H9 (cell line): Measurements from ENCODE around the gene AKT3. TPM values are rescaled to one million over a fixed set of nuclear protein-coding genes. Genes with fewer than 3 reads are reported as not detected.
A peak's percentile ranks its signal among the peaks of the same experiment; 100 is the strongest.

Experiments
- DNase-seq: peaks from one replicate; pipeline ENCODE4 v3.0.0-alpha.2; 2017
- H2AFZ ChIP-seq: one replicate; pipeline ENCODE4 v1.6.1; 2013; ENCODE audit warnings: mild to moderate bottlenecking, low read length, control low read depth, moderate library complexity
- H2AK5ac ChIP-seq: 2 replicates; pipeline ENCODE4 v1.6.1; 2013; ENCODE audit warnings: low read length, control low read depth, mixed read lengths; ENCODE audit not compliant: insufficient read length
- H2BK120ac ChIP-seq: one replicate; pipeline ENCODE4 v1.6.1; 2013; ENCODE audit warnings: low read depth, mild to moderate bottlenecking, low read length, control low read depth, inconsistent platforms; ENCODE audit not compliant: poor library complexity, severe bottlenecking
- H2BK12ac ChIP-seq: 2 replicates; pipeline ENCODE4 v1.6.1; 2013; ENCODE audit warnings: low read length, control low read depth, mixed read lengths, low read depth; ENCODE audit not compliant: insufficient read length
- H2BK15ac ChIP-seq: 2 replicates; pipeline ENCODE4 v1.6.1; 2013; ENCODE audit warnings: low read depth, low read length, control low read depth
- H2BK20ac ChIP-seq: one replicate; pipeline ENCODE4 v1.6.1; 2013; ENCODE audit warnings: low read depth, mild to moderate bottlenecking, low read length, control low read depth, inconsistent platforms; ENCODE audit not compliant: poor library complexity, severe bottlenecking
- H2BK5ac ChIP-seq: 2 replicates; pipeline ENCODE4 v1.6.1; 2013; ENCODE audit warnings: low read length, control low read depth, mixed read lengths; ENCODE audit not compliant: insufficient read length
- H3K14ac ChIP-seq: 2 replicates; pipeline ENCODE4 v1.6.1; 2013; ENCODE audit warnings: low read length, control low read depth; ENCODE audit not compliant: insufficient read depth
- H3K18ac ChIP-seq: 2 replicates; pipeline ENCODE4 v1.6.1; 2013; ENCODE audit warnings: low read depth, mild to moderate bottlenecking, mixed read lengths, low read length, control low read depth; ENCODE audit not compliant: insufficient read length
- H3K23ac ChIP-seq: 2 replicates; pipeline ENCODE4 v1.6.1; 2013; ENCODE audit warnings: low read length, control low read depth, mixed read lengths, low read depth; ENCODE audit not compliant: insufficient read length
- H3K23me2 ChIP-seq: 2 replicates; pipeline ENCODE4 v1.6.1; 2013; ENCODE audit warnings: low read depth, mild to moderate bottlenecking, mixed read lengths, low read length, control low read depth; ENCODE audit not compliant: insufficient read length, poor library complexity, severe bottlenecking
- H3K27ac ChIP-seq: 2 replicates; pipeline ENCODE4 v1.5.1; 2013; ENCODE audit warnings: low read length, control low read depth, mixed read lengths, low read depth; ENCODE audit not compliant: insufficient read length
- H3K27me3 ChIP-seq: 2 replicates; pipeline ENCODE4 v1.6.1; 2013; ENCODE audit warnings: low read length, control low read depth, inconsistent platforms; ENCODE audit not compliant: insufficient read depth
- H3K4ac ChIP-seq: 2 replicates; pipeline ENCODE4 v1.6.1; 2013; ENCODE audit warnings: low read depth, mild to moderate bottlenecking, control low read depth, inconsistent platforms, low read length, moderate library complexity
- H3K4me1 ChIP-seq: 2 replicates; pipeline ENCODE4 v1.6.1; 2013; ENCODE audit warnings: low read length, control low read depth, inconsistent platforms; ENCODE audit not compliant: insufficient read depth
- H3K4me2 ChIP-seq: 2 replicates; pipeline ENCODE4 v1.6.1; 2013; ENCODE audit warnings: low read length, control low read depth, mixed read lengths; ENCODE audit not compliant: insufficient read length, insufficient read depth
- H3K56ac ChIP-seq: 2 replicates; pipeline ENCODE4 v1.6.1; 2013; ENCODE audit warnings: low read depth, mild to moderate bottlenecking, mixed read lengths, low read length, control low read depth; ENCODE audit not compliant: insufficient read length
- H3K79me1 ChIP-seq: 2 replicates; pipeline ENCODE4 v1.6.1; 2013; ENCODE audit warnings: low read depth, mild to moderate bottlenecking, moderate library complexity, low read length, control low read depth, inconsistent platforms; ENCODE audit not compliant: insufficient read depth, poor library complexity, severe bottlenecking
- H3K79me2 ChIP-seq: 2 replicates; pipeline ENCODE4 v1.6.1; 2013; ENCODE audit warnings: low read length, control low read depth, inconsistent platforms; ENCODE audit not compliant: insufficient read depth
- H3K9ac ChIP-seq: 2 replicates; pipeline ENCODE4 v1.6.1; 2013; ENCODE audit warnings: low read length, control low read depth, mixed read lengths; ENCODE audit not compliant: insufficient read length; ENCODE audit errors: extremely low read depth
- H3K9me3 ChIP-seq: one replicate; pipeline ENCODE4 v1.6.1; 2013; ENCODE audit warnings: low read depth, low read length, inconsistent platforms; ENCODE audit not compliant: control insufficient read depth
- H3T11ph ChIP-seq: one replicate; pipeline ENCODE4 v1.6.1; 2013; ENCODE audit warnings: mild to moderate bottlenecking, low read length, control low read depth, inconsistent platforms
- H4K20me1 ChIP-seq: one replicate; pipeline ENCODE4 v1.6.1; 2013; ENCODE audit not compliant: control insufficient read depth, insufficient read length, insufficient read depth
- H4K5ac ChIP-seq: 2 replicates; pipeline ENCODE4 v1.6.1; 2013; ENCODE audit warnings: low read depth, mild to moderate bottlenecking, mixed read lengths, low read length, control low read depth; ENCODE audit not compliant: insufficient read length
- H4K8ac ChIP-seq: replicated peaks from 2 replicates; pipeline ENCODE4 v1.6.1; 2013; ENCODE audit warnings: low read length, control low read depth, mixed read lengths, low read depth; ENCODE audit not compliant: insufficient read length
- H4K91ac ChIP-seq: 2 replicates; pipeline ENCODE4 v1.6.1; 2013; ENCODE audit warnings: low read depth, mild to moderate bottlenecking, moderate library complexity, mixed read lengths, low read length, control low read depth; ENCODE audit not compliant: insufficient read length
- H3K27ac Mint-ChIP-seq, 3 experiments: 2 replicates in 2 of 3; 3 replicates in 1 of 3; pipeline ENCODE4 v1.8.0; 2020 to 2021; ENCODE audit warnings: mixed read lengths in 3 of 3, mild to moderate bottlenecking in 1 of 3, moderate library complexity in 1 of 3
- H3K27me3 Mint-ChIP-seq: 2 replicates; pipeline ENCODE4 v1.8.0; 2021; ENCODE audit warnings: low read depth, mild to moderate bottlenecking, moderate library complexity, mixed read lengths
- H3K36me3 Mint-ChIP-seq, 3 experiments: 2 replicates in 2 of 3; 3 replicates in 1 of 3; pipeline ENCODE4 v1.8.0; 2020 to 2021; ENCODE audit warnings: low read depth in 3 of 3, mixed read lengths in 3 of 3; ENCODE audit not compliant: insufficient read depth in 1 of 3
- H3K4me1 Mint-ChIP-seq, 2 experiments: 2 replicates each; pipeline ENCODE4 v1.8.0; 2020; ENCODE audit warnings: mixed read lengths in 2 of 2
- H3K4me3 Mint-ChIP-seq, 2 experiments: 2 replicates in 1 of 2; 3 replicates in 1 of 2; pipeline ENCODE4 v1.8.0; 2020 to 2021; ENCODE audit warnings: mild to moderate bottlenecking in 2 of 2, mixed read lengths in 2 of 2, moderate library complexity in 1 of 2
- H3K9me3 Mint-ChIP-seq, 2 experiments: 2 replicates in 1 of 2; 3 replicates in 1 of 2; pipeline ENCODE4 v1.8.0; 2020; ENCODE audit warnings: mild to moderate bottlenecking in 2 of 2, mixed read lengths in 2 of 2, moderate library complexity in 1 of 2
- CTCF ChIP-seq: fragments of 200-600 bp; sonication (generic); conservative IDR thresholded peaks from 3 replicates; pipeline ENCODE4 v1.8.0; 2021; ENCODE audit warnings: antibody characterized with exemption, mild to moderate bottlenecking
- total RNA-seq: library from RNA; stranded (reverse); gene quantifications from 2 replicates; pipeline ENCODE4 v1.2.1, GENCODE V29; 2021

The AKT3 gene
- total RNA-seq, 1 experiment from 2014 or later, result 27.8 TPM

GRCh38 chr1:243539636-243540035 lies 310.4 kb downstream of the AKT3 start:
- no peak overlapping the region for H2BK120ac ChIP-seq
- no peak overlapping the region for H3K4ac ChIP-seq
- Mint-ChIP-seq H3K27me3 (no peaks in the 10 kb centered on the region; the same call in 1 of the 2 replicates), H3K4me3 (no peak overlapping the region), H3K36me3 (no peaks in the 10 kb centered on the region; a peak in 2 of 7 replicates), H3K4me1 (peaks cover 6 to 10% of the 10 kb centered on the region in 2 experiments; a peak in 3 of 4 replicates), H3K27ac (peak overlapping the region in 1 of 3 experiments; percentile 2; a peak in 2 of 7 replicates), H3K9me3 (no peaks in the 10 kb centered on the region)
- H3K4me1 ChIP-seq, result no peaks in the 10 kb centered on the region
- no peak overlapping the region for H2BK15ac ChIP-seq
- no peak overlapping the region for H3K9ac ChIP-seq
- H4K8ac ChIP-seq, result no peak overlapping the region
- H3K27me3 ChIP-seq, result no peaks in the 10 kb centered on the region
- no peak overlapping the region for H3T11ph ChIP-seq
- H3K23ac ChIP-seq, result no peak overlapping the region
- no peak overlapping the region for H2BK20ac ChIP-seq
- no peak overlapping the region for H3K14ac ChIP-seq
- H2BK12ac ChIP-seq, result no peak overlapping the region
- H3K79me2 ChIP-seq, result no peaks in the 10 kb centered on the region
- H4K20me1 ChIP-seq, result no peaks in the 10 kb centered on the region
- no peaks in the 10 kb centered on the region for H3K9me3 ChIP-seq
- H3K18ac ChIP-seq, result no peak overlapping the region
- no peak for DNase-seq
- no peak overlapping the region for H2AK5ac ChIP-seq
- no peak overlapping the region for H4K91ac ChIP-seq
- no peak overlapping the region for H3K4me2 ChIP-seq
- no peak overlapping the region for H4K5ac ChIP-seq
- H2AFZ ChIP-seq, result no peak overlapping the region
- no peak for TF ChIP-seq CTCF
- no peak overlapping the region for H3K27ac ChIP-seq
- no peaks in the 10 kb centered on the region for H3K23me2 ChIP-seq
- H3K79me1 ChIP-seq, result no peaks in the 10 kb centered on the region
- no peak overlapping the region for H3K56ac ChIP-seq
- no peak overlapping the region for H2BK5ac ChIP-seq
